Neural cell (in vitro differentiated cells): Measurements from ENCODE around the gene SDF4.

Experiments used
- EP300 ChIP-seq: fragments of 450-650 bp; conservative IDR thresholded peaks from 2 replicates; pipeline ENCODE4 v1.6.1; 2014; ENCODE audit warnings: antibody characterized with exemption, mild to moderate bottlenecking, moderate library complexity; ENCODE audit not compliant: poor library complexity, severe bottlenecking
- EZH2 ChIP-seq: fragments of 200-600, 300-800 bp; shearing (Covaris generic), sonication (generic); IDR thresholded peaks from 2 replicates; pipeline ENCODE4 v1.6.1; 2014; ENCODE audit warnings: antibody characterized with exemption, low read length, borderline replicate concordance, mild to moderate bottlenecking; ENCODE audit not compliant: insufficient read depth, poor library complexity, severe bottlenecking
- TF ChIP-seq, protein P1 (sequence below): IDR thresholded peaks from 2 replicates; pipeline ENCODE4 v1.6.1; 2012; ENCODE audit warnings: borderline replicate concordance
- TF ChIP-seq, protein P2 (sequence below): fragments of 450-650 bp; IDR thresholded peaks from 2 replicates; pipeline ENCODE4 v1.5.1; 2014; ENCODE audit warnings: antibody characterized with exemption, mild to moderate bottlenecking, moderate library complexity; ENCODE audit not compliant: poor library complexity, severe bottlenecking

DNA sequence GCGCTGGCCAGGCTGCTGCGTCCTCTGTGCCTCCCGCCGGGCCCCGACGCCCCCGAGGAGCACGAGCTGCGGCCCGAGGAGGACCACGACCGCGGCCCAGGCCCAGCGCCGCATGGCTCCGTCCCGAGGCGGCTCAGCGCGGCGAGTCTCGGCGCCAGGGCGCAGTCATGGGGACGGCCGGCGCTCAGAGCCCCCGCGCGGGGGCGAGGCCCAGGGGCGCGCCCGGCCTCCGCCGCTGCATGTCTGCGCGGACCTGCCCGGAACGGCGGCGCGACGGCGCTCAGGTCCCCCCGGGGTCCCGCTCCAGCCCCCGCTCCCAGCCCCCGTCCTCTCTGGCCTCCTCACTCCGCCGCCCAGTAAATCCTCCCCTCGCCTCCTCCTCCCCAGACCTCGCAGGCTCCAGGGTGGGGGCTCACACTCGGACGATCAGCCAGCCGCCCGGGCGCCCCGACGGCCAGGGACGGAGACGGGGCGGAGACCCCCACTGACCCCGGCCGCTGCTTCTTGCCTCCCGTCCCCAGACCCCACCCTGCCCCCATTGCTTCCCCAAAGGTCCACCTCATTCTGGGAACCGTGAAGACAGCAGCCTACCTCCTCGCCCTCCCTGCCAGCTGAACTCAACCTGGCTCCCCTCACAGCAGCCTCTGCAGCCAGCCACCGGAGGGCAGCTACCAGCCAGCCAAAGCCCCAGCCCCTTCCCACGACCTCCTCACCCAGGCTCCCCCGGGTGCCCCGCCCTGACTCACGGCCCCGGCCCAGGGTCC, 15.0 kb upstream of the SDF4 start, which contains the start of gene C1QTNF12:
- no peak for TF ChIP-seq EP300
- TF ChIP-seq, protein P1, sequence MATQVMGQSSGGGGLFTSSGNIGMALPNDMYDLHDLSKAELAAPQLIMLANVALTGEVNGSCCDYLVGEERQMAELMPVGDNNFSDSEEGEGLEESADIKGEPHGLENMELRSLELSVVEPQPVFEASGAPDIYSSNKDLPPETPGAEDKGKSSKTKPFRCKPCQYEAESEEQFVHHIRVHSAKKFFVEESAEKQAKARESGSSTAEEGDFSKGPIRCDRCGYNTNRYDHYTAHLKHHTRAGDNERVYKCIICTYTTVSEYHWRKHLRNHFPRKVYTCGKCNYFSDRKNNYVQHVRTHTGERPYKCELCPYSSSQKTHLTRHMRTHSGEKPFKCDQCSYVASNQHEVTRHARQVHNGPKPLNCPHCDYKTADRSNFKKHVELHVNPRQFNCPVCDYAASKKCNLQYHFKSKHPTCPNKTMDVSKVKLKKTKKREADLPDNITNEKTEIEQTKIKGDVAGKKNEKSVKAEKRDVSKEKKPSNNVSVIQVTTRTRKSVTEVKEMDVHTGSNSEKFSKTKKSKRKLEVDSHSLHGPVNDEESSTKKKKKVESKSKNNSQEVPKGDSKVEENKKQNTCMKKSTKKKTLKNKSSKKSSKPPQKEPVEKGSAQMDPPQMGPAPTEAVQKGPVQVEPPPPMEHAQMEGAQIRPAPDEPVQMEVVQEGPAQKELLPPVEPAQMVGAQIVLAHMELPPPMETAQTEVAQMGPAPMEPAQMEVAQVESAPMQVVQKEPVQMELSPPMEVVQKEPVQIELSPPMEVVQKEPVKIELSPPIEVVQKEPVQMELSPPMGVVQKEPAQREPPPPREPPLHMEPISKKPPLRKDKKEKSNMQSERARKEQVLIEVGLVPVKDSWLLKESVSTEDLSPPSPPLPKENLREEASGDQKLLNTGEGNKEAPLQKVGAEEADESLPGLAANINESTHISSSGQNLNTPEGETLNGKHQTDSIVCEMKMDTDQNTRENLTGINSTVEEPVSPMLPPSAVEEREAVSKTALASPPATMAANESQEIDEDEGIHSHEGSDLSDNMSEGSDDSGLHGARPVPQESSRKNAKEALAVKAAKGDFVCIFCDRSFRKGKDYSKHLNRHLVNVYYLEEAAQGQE, result no peak
- TF ChIP-seq, protein P2, sequence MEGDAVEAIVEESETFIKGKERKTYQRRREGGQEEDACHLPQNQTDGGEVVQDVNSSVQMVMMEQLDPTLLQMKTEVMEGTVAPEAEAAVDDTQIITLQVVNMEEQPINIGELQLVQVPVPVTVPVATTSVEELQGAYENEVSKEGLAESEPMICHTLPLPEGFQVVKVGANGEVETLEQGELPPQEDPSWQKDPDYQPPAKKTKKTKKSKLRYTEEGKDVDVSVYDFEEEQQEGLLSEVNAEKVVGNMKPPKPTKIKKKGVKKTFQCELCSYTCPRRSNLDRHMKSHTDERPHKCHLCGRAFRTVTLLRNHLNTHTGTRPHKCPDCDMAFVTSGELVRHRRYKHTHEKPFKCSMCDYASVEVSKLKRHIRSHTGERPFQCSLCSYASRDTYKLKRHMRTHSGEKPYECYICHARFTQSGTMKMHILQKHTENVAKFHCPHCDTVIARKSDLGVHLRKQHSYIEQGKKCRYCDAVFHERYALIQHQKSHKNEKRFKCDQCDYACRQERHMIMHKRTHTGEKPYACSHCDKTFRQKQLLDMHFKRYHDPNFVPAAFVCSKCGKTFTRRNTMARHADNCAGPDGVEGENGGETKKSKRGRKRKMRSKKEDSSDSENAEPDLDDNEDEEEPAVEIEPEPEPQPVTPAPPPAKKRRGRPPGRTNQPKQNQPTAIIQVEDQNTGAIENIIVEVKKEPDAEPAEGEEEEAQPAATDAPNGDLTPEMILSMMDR, result no peak
- TF ChIP-seq EZH2, result no peak
